ENCODE data around the gene ABI3.
"Not testable (repeated sequence)": the region's sequence is repeated elsewhere in the genome, so short reads cannot be mapped to it uniquely, and the experiment has no call there.

ABI3 gene

GRCh38 chr17:49210158-49211029, at the start of gene ABI3, which contains the start of gene GNGT2:
Gene ABI3, plus strand, starts transcription at chr17:49210707. Its CDS starts 18 bp downstream, at chr17:49210725.
Gene GNGT2, minus strand, starts transcription at chr17:49210574. Its CDS starts 3,152 bp downstream, at chr17:49207422.
- no peak for TF ChIP-seq CTCF (IDR thresholded peaks at IDR 0.05; ENCODE audit: unreplicated experiment in 3 of 3)
- Mint-ChIP-seq H3K27ac (peak within 1 kb of the TSS; percentile 28 to 62 (median 52)), H3K4me3 (peak within 1 kb of the TSS; percentile 39 to 64 (median 55)), H3K9me3 (no peaks in the 10 kb centered on the region), H3K36me3 (ENCODE audit: low read depth) (no peaks in the 10 kb centered on the region), H3K27me3 (ENCODE audit: low read depth) (peaks cover 16% of the 10 kb centered on the region), H3K4me1 (peaks cover 13% of the 10 kb centered on the region)

GRCh38 chr17:49162866-49163265, 47.6 kb upstream of the ABI3 start:
- Mint-ChIP-seq H3K36me3 (ENCODE audit: low read depth) (no peaks in the 10 kb centered on the region), H3K4me1 (no peaks in the 10 kb centered on the region), H3K9me3 (no peaks in the 10 kb centered on the region), H3K27ac (no peak overlapping the region), H3K4me3 (no peak overlapping the region), H3K27me3 (ENCODE audit: low read depth) (peaks cover 55% of the 10 kb centered on the region)
- no peak for TF ChIP-seq CTCF (IDR thresholded peaks at IDR 0.05; ENCODE audit: unreplicated experiment in 3 of 3)

- no peak overlapping the region for H3K27ac Mint-ChIP-seq
These were observed 45.4 kb upstream of the ABI3 start for GRCh38 chr17:49165143-49165542.

GRCh38 chr17:49168706-49169105, 41.8 kb upstream of the ABI3 start:
- Mint-ChIP-seq H3K36me3 (ENCODE audit: low read depth) (no peaks in the 10 kb centered on the region), H3K4me1 (no peaks in the 10 kb centered on the region), H3K27ac (no peak overlapping the region), H3K27me3 (ENCODE audit: low read depth) (peaks cover 61% of the 10 kb centered on the region), H3K4me3 (no peak overlapping the region), H3K9me3 (peaks cover 2% of the 10 kb centered on the region)
- TF ChIP-seq CTCF (IDR thresholded peaks at IDR 0.05; ENCODE audit: unreplicated experiment in 3 of 3) = no peak

More at GRCh38 chr17:49165143-49165542, 45.4 kb upstream of the ABI3 start:
- Mint-ChIP-seq H3K36me3 (ENCODE audit: low read depth) (no peaks in the 10 kb centered on the region), H3K9me3 (peaks cover 2% of the 10 kb centered on the region), H3K4me1 (no peaks in the 10 kb centered on the region), H3K4me3 (no peak overlapping the region), H3K27me3 (ENCODE audit: low read depth) (peaks cover 56% of the 10 kb centered on the region)
- TF ChIP-seq CTCF (IDR thresholded peaks at IDR 0.05; ENCODE audit: unreplicated experiment in 3 of 3) = no peak

GRCh38 chr17:49170216-49170615, 40.3 kb upstream of the ABI3 start:
- Mint-ChIP-seq H3K9me3 (peaks cover 8% of the 10 kb centered on the region), H3K4me3 (no peak overlapping the region), H3K27ac (no peak overlapping the region), H3K36me3 (ENCODE audit: low read depth) (no peaks in the 10 kb centered on the region), H3K27me3 (ENCODE audit: low read depth) (peaks cover 58% of the 10 kb centered on the region), H3K4me1 (no peaks in the 10 kb centered on the region)
- TF ChIP-seq CTCF (IDR thresholded peaks at IDR 0.05; ENCODE audit: unreplicated experiment in 3 of 3) = no peak

- H3K36me3 Mint-ChIP-seq (ENCODE audit: low read depth); H3K4me3 Mint-ChIP-seq; H3K4me1 Mint-ChIP-seq; H3K27ac Mint-ChIP-seq: not testable (repeated sequence)
- Mint-ChIP-seq H3K9me3 (peaks cover 13% of the 10 kb centered on the region), H3K27me3 (ENCODE audit: low read depth) (peaks cover 57% of the 10 kb centered on the region)
These were observed 39.8 kb upstream of the ABI3 start for GRCh38 chr17:49170711-49171110.

- H3K4me3 Mint-ChIP-seq; H3K36me3 Mint-ChIP-seq (ENCODE audit: low read depth); H3K4me1 Mint-ChIP-seq; H3K27ac Mint-ChIP-seq: not testable (repeated sequence)
- Mint-ChIP-seq H3K27me3 (ENCODE audit: low read depth) (peaks cover 11% of the 10 kb centered on the region), H3K9me3 (peaks cover 28% of the 10 kb centered on the region)
These were observed 34.5 kb upstream of the ABI3 start for GRCh38 chr17:49175978-49176377.
